Cardiac ventricle fibroblast (primary cell): Measurements from ENCODE around the gene ID2. TPM values are rescaled to one million over a fixed set of nuclear protein-coding genes. Genes with fewer than 3 reads are reported as not detected.

Source experiments
- total RNA-seq: library from RNA; depleted of rRNA; stranded (reverse); fragments of >200 nt; gene quantifications from 2 replicates; pipeline ENCODE4 v1.2.3, GENCODE V29; 2015

Gene ID2, protein sequence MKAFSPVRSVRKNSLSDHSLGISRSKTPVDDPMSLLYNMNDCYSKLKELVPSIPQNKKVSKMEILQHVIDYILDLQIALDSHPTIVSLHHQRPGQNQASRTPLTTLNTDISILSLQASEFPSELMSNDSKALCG
- 185 and 192 TPM in 2 replicates for total RNA-seq

DNA sequence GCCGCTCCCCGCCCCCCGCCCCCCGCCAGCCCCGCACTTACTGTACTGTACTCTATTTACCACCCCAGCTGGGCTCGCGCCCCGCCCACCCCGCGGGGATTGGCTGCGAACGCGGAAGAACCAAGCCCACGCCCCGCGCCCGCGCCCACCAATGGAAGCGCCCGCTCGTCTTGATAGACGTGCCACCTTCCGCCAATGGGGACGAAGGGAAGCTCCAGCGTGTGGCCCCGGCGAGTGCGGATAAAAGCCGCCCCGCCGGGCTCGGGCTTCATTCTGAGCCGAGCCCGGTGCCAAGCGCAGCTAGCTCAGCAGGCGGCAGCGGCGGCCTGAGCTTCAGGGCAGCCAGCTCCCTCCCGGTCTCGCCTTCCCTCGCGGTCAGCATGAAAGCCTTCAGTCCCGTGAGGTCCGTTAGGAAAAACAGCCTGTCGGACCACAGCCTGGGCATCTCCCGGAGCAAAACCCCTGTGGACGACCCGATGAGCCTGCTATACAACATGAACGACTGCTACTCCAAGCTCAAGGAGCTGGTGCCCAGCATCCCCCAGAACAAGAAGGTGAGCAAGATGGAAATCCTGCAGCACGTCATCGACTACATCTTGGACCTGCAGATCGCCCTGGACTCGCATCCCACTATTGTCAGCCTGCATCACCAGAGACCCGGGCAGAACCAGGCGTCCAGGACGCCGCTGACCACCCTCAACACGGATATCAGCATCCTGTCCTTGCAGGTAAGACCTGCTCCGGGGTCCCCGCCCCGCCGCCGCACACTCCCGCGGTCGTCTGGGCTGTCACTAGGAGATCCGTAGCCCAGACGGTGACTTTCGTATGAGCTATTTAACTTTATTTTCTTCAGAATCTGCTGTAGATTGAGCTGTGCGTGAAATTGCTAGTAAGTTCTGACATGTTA lies at the start of gene ID2:
ID2 (plus strand) TSS at position 271 of the 907 bp plus-strand sequence; CDS start at position 381, 110 bp downstream.

Other genes starting within 250 kb of the ID2 start
- gene KIDINS220, start 155.6 kb downstream of the ID2 start, total RNA-seq, result 38.4 and 41.3 TPM in 2 replicates